ENCODE data around the gene RBBP9. TPM values are rescaled to one million over a fixed set of nuclear protein-coding genes. Genes with fewer than 3 reads are reported as not detected.
A peak's percentile ranks its signal among the peaks of the same experiment; 100 is the strongest.

RBBP9 gene
- total RNA-seq, 1 experiment from 2014 or later: 11.1 TPM

DNA sequence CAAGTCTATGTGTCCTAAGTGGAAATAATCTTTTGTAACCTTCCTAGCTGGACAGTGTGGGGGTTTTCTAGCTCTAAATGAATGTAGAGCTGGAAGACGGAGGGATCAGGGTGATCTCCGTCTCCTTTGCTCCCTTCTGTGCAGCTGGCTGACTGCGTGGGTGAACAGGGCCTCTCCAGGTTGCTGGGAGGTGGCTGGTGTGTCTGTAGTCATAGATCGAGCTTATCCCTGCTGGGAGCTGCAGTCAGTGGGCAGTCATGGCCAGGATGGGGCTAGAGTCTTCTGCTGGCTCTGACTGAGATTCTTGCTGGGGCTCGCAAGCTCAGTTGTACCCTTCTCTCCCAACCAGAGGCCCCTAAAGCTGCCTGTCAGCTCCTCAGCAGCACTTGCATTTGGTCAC is 17.1 kb upstream of the RBBP9 start:
- TF ChIP-seq REST (IDR thresholded peaks at IDR 0.05; ENCODE audit: insufficient read depth in 1 of 2, low read depth in 2 of 2, low read length in 1 of 2) (no peak), POLR2AphosphoS5 (IDR thresholded peaks at IDR 0.05; ENCODE audit: low read depth, low read length) (no peak), TCF7L2 (IDR thresholded peaks at IDR 0.05; ENCODE audit: low read depth, low read length) (no peak), SIN3A (IDR thresholded peaks at IDR 0.05; ENCODE audit: borderline replicate concordance, insufficient read depth, low read depth, low read length) (no peak)
- Histone ChIP-seq H3K36me3 (ENCODE audit: control insufficient read depth, insufficient read depth, low read length) (peaks cover 21% of the 10 kb centered on the region), H3K4me1 (ENCODE audit: control insufficient read depth, insufficient read depth, low read length) (0 out of 2 replicates have a peak, but pooled peaks cover under 1% of the 10 kb centered on the region), H3K9me3 (ENCODE audit: control insufficient read depth, insufficient read depth, low read depth, low read length) (no peaks in the 10 kb centered on the region), H3K4me3 (ENCODE audit: low read depth in 2 of 2, low read length in 2 of 2) (no peak overlapping the region), H3K27me3 (ENCODE audit: control insufficient read depth, insufficient read depth, low read length) (no peaks in the 10 kb centered on the region), H3K27ac (ENCODE audit: low read length) (no peak overlapping the region)
- 0 out of 2 replicates have a peak, but pooled peaks have one; percentile 38 for ATAC-seq
- no peak for DNase-seq (ENCODE audit: low read depth, low spot score)
- CTCF ChIA-PET: no interaction called here
- intact Hi-C loops (cut with micrococcal nuclease; ENCODE audit: unreplicated experiment): no loop called here
- in situ Hi-C loops (cut with HindIII; ENCODE audit: low pct_unique_long_range_greater_than_20kb, low sequenced_read_pairs): no loop called here
- BruUV-seq (replicated peaks): no TSS peak
- POLR2A ChIA-PET: no interaction called here

DNA sequence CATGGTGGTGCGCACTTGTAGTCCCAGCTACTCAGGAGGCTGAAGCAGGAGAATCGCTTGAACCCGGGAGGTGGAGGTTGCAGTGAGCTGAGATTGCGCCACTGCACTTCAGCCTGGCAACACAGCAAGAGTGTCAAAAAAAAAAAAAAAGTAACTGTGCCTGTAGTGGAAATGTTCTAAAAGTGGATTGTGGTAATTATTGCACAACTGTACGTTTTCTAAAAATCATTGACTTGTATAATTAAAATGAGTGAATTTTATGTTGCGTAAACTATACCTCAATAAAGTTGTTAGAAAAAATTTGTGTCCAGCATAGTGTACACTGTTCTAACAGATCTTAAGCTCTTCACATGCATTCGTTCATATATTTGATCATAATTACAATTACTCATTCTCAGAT is 16.2 kb upstream of the RBBP9 start:
- no peak overlapping the region for H3K27ac ChIP-seq (ENCODE audit: low read length)
- no peak for DNase-seq (ENCODE audit: low read depth, low spot score)
- no peak for ATAC-seq
- POLR2A ChIA-PET: no interaction called here
- H3K4me3 ChIP-seq (ENCODE audit: low read depth in 2 of 2, low read length in 2 of 2): no peak overlapping the region
- BruUV-seq (replicated peaks): no TSS peak
- H3K9me3 ChIP-seq (ENCODE audit: control insufficient read depth, insufficient read depth, low read depth, low read length): no peaks in the 10 kb centered on the region
- TF ChIP-seq TCF7L2 (IDR thresholded peaks at IDR 0.05; ENCODE audit: low read depth, low read length) (no peak), SIN3A (IDR thresholded peaks at IDR 0.05; ENCODE audit: borderline replicate concordance, insufficient read depth, low read depth, low read length) (no peak), POLR2AphosphoS5 (IDR thresholded peaks at IDR 0.05; ENCODE audit: low read depth, low read length) (no peak), CTCF (IDR thresholded peaks at IDR 0.05) (no peak), REST (IDR thresholded peaks at IDR 0.05; ENCODE audit: insufficient read depth in 1 of 2, low read depth in 2 of 2, low read length in 1 of 2) (no peak)
- peaks cover 21% of the 10 kb centered on the region for H3K36me3 ChIP-seq (ENCODE audit: control insufficient read depth, insufficient read depth, low read length)
- in situ Hi-C loops (cut with HindIII; ENCODE audit: low pct_unique_long_range_greater_than_20kb, low sequenced_read_pairs): no loop called here
- no peaks in the 10 kb centered on the region for H3K27me3 ChIP-seq (ENCODE audit: control insufficient read depth, insufficient read depth, low read length)
- H3K4me1 ChIP-seq (ENCODE audit: control insufficient read depth, insufficient read depth, low read length): 0 out of 2 replicates have a peak, but pooled peaks cover 5% of the 10 kb centered on the region
- intact Hi-C loops (cut with micrococcal nuclease; ENCODE audit: unreplicated experiment): no loop called here
- CTCF ChIA-PET: no interaction called here
